ENCODE data around the gene RASGEF1C. TPM values are rescaled to one million over a fixed set of nuclear protein-coding genes. Genes with fewer than 3 reads are reported as not detected.

Gene RASGEF1C
- total RNA-seq, 1 experiment from 2014 or later = 0.29 TPM

- no peaks in the 10 kb centered on the region for H3K9me3 ChIP-seq (ENCODE audit: low read length)
- no peaks in the 10 kb centered on the region for H3K27me3 ChIP-seq (ENCODE audit: low read length)
- no TSS peak for BruUV-seq (replicated peaks)
These were observed 8.8 kb upstream of the RASGEF1C start for GRCh38 chr5:180217797-180218196.

GRCh38 chr5:180216646-180217171, 7.7 kb upstream of the RASGEF1C start:
- H3K9me3 ChIP-seq (ENCODE audit: low read length) = no peaks in the 10 kb centered on the region
- CTCF ChIA-PET = no interaction called here
- intact Hi-C loops (cut with micrococcal nuclease) = no loop called here
- peaks cover 7% of the 10 kb centered on the region for H3K4me1 ChIP-seq (ENCODE audit: insufficient read depth, low read length)
- no peaks in the 10 kb centered on the region for H3K9me2 ChIP-seq (replicated peaks; ENCODE audit: low read length)
- no peak overlapping the region for H3K4me2 ChIP-seq (ENCODE audit: low read length)
- DNase-seq (no peak), ATAC-seq (no peak)
- TF ChIP-seq EZH2 (IDR thresholded peaks at IDR 0.05; ENCODE audit: low read length, unreplicated experiment) = no peak
- TF ChIP-seq CTCF (conservative IDR thresholded peaks at IDR 0.05; ENCODE audit: low read depth, low read length) = no peak
- no peak for TF ChIP-seq EZH2phosphoT487 (IDR thresholded peaks at IDR 0.05; ENCODE audit: borderline replicate concordance, low read length)
- POLR2A ChIA-PET (ENCODE audit: unreplicated experiment) = no interaction called here
- no peak overlapping the region for H3K4me3 ChIP-seq (ENCODE audit: low read length)
- no peak overlapping the region for H3K27ac ChIP-seq (ENCODE audit: low read length)
- no peaks in the 10 kb centered on the region for H4K20me1 ChIP-seq (ENCODE audit: low read length)
- no peaks in the 10 kb centered on the region for H3K27me3 ChIP-seq (ENCODE audit: low read length)
- H3K9ac ChIP-seq (ENCODE audit: low read length) = no peak overlapping the region
- H3K79me2 ChIP-seq (ENCODE audit: low read length) = no peaks in the 10 kb centered on the region
- BruUV-seq (replicated peaks) = no TSS peak
- no peak overlapping the region for H2AFZ ChIP-seq (ENCODE audit: low read length)
- H3F3A ChIP-seq (ENCODE audit: low read length, unreplicated experiment) = no peaks in the 10 kb centered on the region
- H3K36me3 ChIP-seq (ENCODE audit: low read depth, low read length) = no peaks in the 10 kb centered on the region

More at GRCh38 chr5:180217797-180218196, 8.8 kb upstream of the RASGEF1C start:
- Histone ChIP-seq H4K20me1 (ENCODE audit: low read length) (no peaks in the 10 kb centered on the region), H3K9me2 (replicated peaks; ENCODE audit: low read length) (no peaks in the 10 kb centered on the region), H2AFZ (ENCODE audit: low read length) (no peak overlapping the region), H3K79me2 (ENCODE audit: low read length) (no peaks in the 10 kb centered on the region), H3K36me3 (ENCODE audit: low read depth, low read length) (no peaks in the 10 kb centered on the region), H3K4me3 (ENCODE audit: low read length) (no peak overlapping the region), H3K27ac (ENCODE audit: low read length) (no peak overlapping the region), H3K4me1 (ENCODE audit: insufficient read depth, low read length) (peaks cover 2% of the 10 kb centered on the region), H3K4me2 (ENCODE audit: low read length) (no peak overlapping the region), H3F3A (ENCODE audit: low read length, unreplicated experiment) (no peaks in the 10 kb centered on the region), H3K9ac (ENCODE audit: low read length) (no peak overlapping the region)
- intact Hi-C loops (cut with micrococcal nuclease) = no loop called here
- ChIA-PET POLR2A (ENCODE audit: unreplicated experiment) (no interaction called here), CTCF (no interaction called here)
- DNase-seq (no peak), ATAC-seq (no peak)
- no peak for TF ChIP-seq EZH2 (IDR thresholded peaks at IDR 0.05; ENCODE audit: low read length, unreplicated experiment)
- no peak for TF ChIP-seq EZH2phosphoT487 (IDR thresholded peaks at IDR 0.05; ENCODE audit: borderline replicate concordance, low read length)
- TF ChIP-seq CTCF (conservative IDR thresholded peaks at IDR 0.05; ENCODE audit: low read depth, low read length) = no peak

- Histone ChIP-seq H3K9ac (ENCODE audit: low read length) (no peak overlapping the region), H2AFZ (ENCODE audit: low read length) (no peak overlapping the region), H3K9me3 (ENCODE audit: low read length) (no peaks in the 10 kb centered on the region), H3K4me1 (ENCODE audit: insufficient read depth, low read length) (peaks cover 7% of the 10 kb centered on the region), H3K27me3 (ENCODE audit: low read length) (no peaks in the 10 kb centered on the region), H3K9me2 (replicated peaks; ENCODE audit: low read length) (no peaks in the 10 kb centered on the region), H3K79me2 (ENCODE audit: low read length) (no peaks in the 10 kb centered on the region), H4K20me1 (ENCODE audit: low read length) (no peaks in the 10 kb centered on the region), H3K4me2 (ENCODE audit: low read length) (no peak overlapping the region), H3K27ac (ENCODE audit: low read length) (no peak overlapping the region), H3K4me3 (ENCODE audit: low read length) (no peak overlapping the region), H3F3A (ENCODE audit: low read length, unreplicated experiment) (no peaks in the 10 kb centered on the region), H3K36me3 (ENCODE audit: low read depth, low read length) (no peaks in the 10 kb centered on the region)
- no TSS peak for BruUV-seq (replicated peaks)
- intact Hi-C loops (cut with micrococcal nuclease) = no loop called here
- ATAC-seq (no peak), DNase-seq (no peak)
- ChIA-PET POLR2A (ENCODE audit: unreplicated experiment) (no interaction called here), CTCF (no interaction called here)
- no peak for TF ChIP-seq EZH2phosphoT487 (IDR thresholded peaks at IDR 0.05; ENCODE audit: borderline replicate concordance, low read length)
- TF ChIP-seq EZH2 (IDR thresholded peaks at IDR 0.05; ENCODE audit: low read length, unreplicated experiment) = no peak
- no peak for TF ChIP-seq CTCF (conservative IDR thresholded peaks at IDR 0.05; ENCODE audit: low read depth, low read length)
These were observed 7.0 kb upstream of the RASGEF1C start for GRCh38 chr5:180215783-180216630.

Measured in PC-3 (cell line).